Muscle of leg (tissue), 11 donors: ENCODE results near the gene SLC25A42. TPM values are rescaled to one million over a fixed set of nuclear protein-coding genes. Genes with fewer than 3 reads are reported as not detected.
"Not testable (repeated sequence)": the region's sequence is repeated elsewhere in the genome, so short reads cannot be mapped to it uniquely, and the experiment has no call there.

Source experiments
- DNase-seq: peaks from one replicate; pipeline ENCODE4 v3.0.0; 2013
- H3K27ac ChIP-seq: one replicate; pipeline ENCODE4 v1.5.1; 2013; ENCODE audit warnings: mild to moderate bottlenecking, low read length, control low read depth
- H3K27me3 ChIP-seq: one replicate; pipeline ENCODE4 v1.6.1; 2013; ENCODE audit warnings: low read length; ENCODE audit not compliant: control insufficient read depth, insufficient read depth
- H3K36me3 ChIP-seq: one replicate; pipeline ENCODE4 v1.6.1; 2013; ENCODE audit warnings: low read length; ENCODE audit not compliant: control insufficient read depth, insufficient read depth
- H3K4me1 ChIP-seq: one replicate; pipeline ENCODE4 v1.6.1; 2013; ENCODE audit warnings: low read length; ENCODE audit not compliant: control insufficient read depth, insufficient read depth
- H3K4me3 ChIP-seq: one replicate; pipeline ENCODE4 v1.5.1; 2013; ENCODE audit warnings: low read length, control low read depth
- H3K9me3 ChIP-seq: replicated peaks from 2 replicates; pipeline ENCODE4 v1.6.1; 2013; ENCODE audit warnings: low read depth, low read length; ENCODE audit not compliant: control insufficient read depth
- WGBS: methylation state at CpG from one replicate; pipeline ENCODE4 v1.1.5; 2013; ENCODE audit warnings: missing lambda C conversion rate; ENCODE audit not compliant: insufficient coverage; 5-methylcytosine and 5-hydroxymethylcytosine counted together
- polyA plus RNA-seq, 8 donors: library from polyadenylated mRNA; unstranded; fragments of 120-200 nt; gene quantifications; one replicate each; pipeline versions ENCODE4 v1.2.1 to v1.2.3, GENCODE V29; 2013; ENCODE audit warnings: inconsistent platforms in 1 of 8, low replicate concordance in 1 of 8; ENCODE audit not compliant: insufficient read length in 8 of 8, insufficient read depth in 1 of 8
- total RNA-seq: library from RNA; stranded (reverse); fragments of 120-200 nt; gene quantifications from one replicate; pipeline ENCODE4 v1.2.4, GENCODE V29; 2013

The SLC25A42 gene
- total and polyA plus RNA-seq, 9 donors = 5.9 to 12.2 (median 9.7) TPM

DNA sequence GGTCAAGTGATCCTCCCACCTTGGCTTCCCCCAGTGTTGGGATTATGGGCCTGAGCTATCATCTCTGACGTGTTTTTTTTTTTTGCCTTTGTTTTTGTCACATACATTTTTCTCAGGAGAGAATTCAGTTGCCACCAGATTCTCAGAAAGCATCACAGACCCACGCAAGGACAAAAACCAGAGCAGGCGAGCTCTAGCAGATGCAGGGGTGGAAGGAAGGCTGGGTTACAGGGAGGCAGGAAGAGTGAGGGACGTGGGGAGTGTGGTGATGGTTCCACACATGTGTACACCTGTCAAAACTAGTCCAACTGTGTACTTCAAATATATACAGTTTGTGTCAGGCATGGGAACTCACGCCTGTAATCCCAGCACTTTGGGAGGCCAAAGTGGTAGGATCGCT, 70.2 kb downstream of the SLC25A42 start:
- peaks cover 28% of the 10 kb centered on the region for H3K4me1 ChIP-seq
- DNase-seq = no peak
- WGBS = no CpG with 5 or more reads among the region's 6 CpGs
- H3K27me3 ChIP-seq = no peaks in the 10 kb centered on the region
- peaks cover 11% of the 10 kb centered on the region for H3K9me3 ChIP-seq
- peak overlapping the region; percentile 62 for H3K27ac ChIP-seq
- H3K4me3 ChIP-seq = no peak overlapping the region
- H3K36me3 ChIP-seq = peaks cover 4% of the 10 kb centered on the region

DNA sequence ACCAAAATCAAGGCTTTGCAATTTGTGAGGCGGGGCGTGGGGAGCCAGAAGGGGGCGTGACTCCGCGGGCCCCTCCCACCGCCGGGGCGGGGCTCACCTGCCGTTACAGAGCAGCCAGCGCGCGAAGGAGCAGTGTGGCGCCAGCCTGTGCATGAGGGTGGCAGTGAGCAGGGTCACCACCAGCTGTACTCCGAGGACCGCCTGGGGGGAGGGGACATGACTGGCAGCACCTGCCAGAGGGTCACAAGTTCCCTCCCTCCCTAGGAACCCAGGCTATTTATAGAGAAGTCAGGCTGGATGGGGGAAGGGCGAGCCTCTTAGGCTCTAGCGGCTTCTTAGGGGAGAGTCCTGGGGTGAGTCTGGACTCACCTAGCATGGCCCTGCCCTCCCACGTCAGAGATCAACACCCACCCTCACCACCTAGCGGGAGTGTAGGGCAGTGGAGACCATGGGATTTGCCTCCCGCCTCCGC, 70.9 kb downstream of the SLC25A42 start:
- peak; percentile 81 for DNase-seq
- peaks cover 11% of the 10 kb centered on the region for H3K9me3 ChIP-seq
- WGBS = 16% methylated on average over 8 of the region's 21 CpGs
- peaks cover 28% of the 10 kb centered on the region for H3K4me1 ChIP-seq
- peaks cover 4% of the 10 kb centered on the region for H3K36me3 ChIP-seq
- H3K27me3 ChIP-seq = no peaks in the 10 kb centered on the region
- no peak overlapping the region for H3K4me3 ChIP-seq
- peak overlapping the region; percentile 81 for H3K27ac ChIP-seq

DNA sequence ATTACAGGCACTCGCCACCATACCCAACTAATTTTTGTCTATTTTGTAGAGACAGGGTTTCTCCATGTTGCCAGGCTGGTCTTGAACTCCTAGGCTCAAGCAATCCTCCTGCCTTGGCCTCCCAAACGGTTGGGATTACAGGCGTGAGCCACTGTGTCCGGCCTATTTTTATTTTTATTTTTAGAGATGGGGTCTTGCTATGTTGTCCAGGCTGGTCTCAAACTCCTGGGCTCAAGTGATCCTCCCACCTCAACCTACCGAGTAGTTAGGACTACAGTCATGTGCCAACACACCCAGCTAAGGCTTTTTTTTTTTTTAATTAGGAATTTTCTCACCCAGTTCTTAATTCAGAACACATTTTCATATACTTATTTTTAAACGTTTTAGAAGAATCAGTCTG, 71.9 kb downstream of the SLC25A42 start:
- H3K4me3 ChIP-seq, H3K27ac ChIP-seq, DNase-seq, H3K36me3 ChIP-seq, H3K27me3 ChIP-seq: not testable (repeated sequence)
- no CpG with 5 or more reads among the region's 6 CpGs for WGBS
- peaks cover 11% of the 10 kb centered on the region for H3K9me3 ChIP-seq
- peaks cover 28% of the 10 kb centered on the region for H3K4me1 ChIP-seq

DNA sequence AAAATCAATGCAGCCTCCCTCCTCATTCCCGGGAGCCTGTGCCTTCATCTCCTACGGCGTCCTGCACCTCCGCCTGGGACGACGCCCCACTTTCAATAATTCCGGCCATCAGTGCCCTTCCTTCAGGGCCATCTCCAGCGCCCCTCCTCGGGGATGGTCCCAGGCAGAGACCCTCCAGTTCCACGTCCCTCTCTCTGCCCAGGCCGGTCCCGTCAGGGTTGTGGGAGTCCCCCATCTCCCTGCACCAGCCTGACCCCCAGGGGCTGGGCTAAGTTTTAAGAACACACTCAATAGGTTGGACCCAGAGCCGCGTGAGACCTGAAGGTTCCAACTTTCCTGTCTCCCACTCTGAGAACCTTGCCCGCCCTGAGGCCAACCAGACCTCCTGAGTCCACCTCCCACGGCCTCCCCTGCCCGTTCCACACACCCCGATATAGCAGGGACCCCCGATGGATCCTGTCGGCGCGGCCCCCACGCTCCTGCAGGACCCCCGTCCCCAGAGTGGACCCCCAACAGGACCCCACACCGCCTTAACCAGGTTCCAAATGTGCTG, 73.8 kb downstream of the SLC25A42 start:
- DNase-seq = peak; percentile 34
- WGBS = 8% methylated on average over 22 of the region's 25 CpGs
- Histone ChIP-seq H3K9me3 (peaks cover 4% of the 10 kb centered on the region), H3K27me3 (no peaks in the 10 kb centered on the region), H3K36me3 (no peaks in the 10 kb centered on the region), H3K4me1 (peaks cover 28% of the 10 kb centered on the region), H3K4me3 (peak overlapping the region; percentile 97), H3K27ac (peak overlapping the region; percentile 81)

DNA sequence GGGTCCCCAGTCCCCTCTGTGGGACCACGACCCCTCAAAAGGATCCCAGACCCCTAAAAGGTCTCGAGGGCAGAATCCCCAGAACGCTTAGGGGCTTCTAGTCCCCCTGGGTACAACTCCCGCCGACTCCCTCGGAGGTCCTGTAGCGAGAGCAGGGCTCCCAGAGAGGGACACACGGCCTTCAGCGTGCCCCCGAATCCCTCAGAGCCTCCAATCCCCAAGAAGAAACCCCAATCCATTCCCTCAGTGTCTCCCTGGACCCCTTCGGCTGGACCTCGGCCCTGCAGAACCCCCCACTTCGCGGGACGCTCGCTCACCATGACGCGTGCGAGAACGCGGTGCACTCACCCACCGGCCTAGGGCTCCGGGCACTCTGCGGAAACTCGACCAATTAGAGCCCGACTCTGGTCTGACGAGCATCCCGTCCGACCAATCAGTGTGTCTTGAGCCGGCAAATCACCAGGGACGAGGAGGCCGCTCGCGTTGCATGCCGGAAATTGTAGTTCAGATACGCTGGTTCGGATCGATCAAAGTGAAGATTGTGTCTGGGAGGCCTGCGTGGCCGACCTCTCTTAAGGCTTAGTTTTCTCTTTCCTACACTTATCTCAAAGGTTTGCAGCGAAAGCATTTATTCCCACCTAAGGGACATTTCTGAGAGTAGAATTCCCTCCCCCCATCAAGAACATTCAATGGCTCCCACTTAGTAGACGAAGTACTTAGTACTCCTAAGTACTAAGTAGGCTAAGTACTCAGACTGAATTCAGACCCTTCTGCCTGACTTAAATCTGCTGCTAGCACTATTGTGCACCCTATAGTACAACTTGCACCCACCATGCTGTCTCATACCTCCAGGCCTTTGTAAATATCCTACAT, 74.6 kb downstream of the SLC25A42 start, which contains the start of gene TMEM161A:
TMEM161A (minus strand) TSS at position 370 of the 873 bp plus-strand sequence; CDS start at position 320, 50 bp downstream.
- Histone ChIP-seq H3K36me3 (no peaks in the 10 kb centered on the region), H3K27ac (peak within 1 kb of the TSS; percentile 81), H3K4me3 (peak within 1 kb of the TSS; percentile 97), H3K9me3 (no peaks in the 10 kb centered on the region), H3K27me3 (no peaks in the 10 kb centered on the region), H3K4me1 (peaks cover 28% of the 10 kb centered on the region)
- under 1% methylated on average over 32 of the region's 42 CpGs for WGBS
- DNase-seq = peak; percentile 100

DNA sequence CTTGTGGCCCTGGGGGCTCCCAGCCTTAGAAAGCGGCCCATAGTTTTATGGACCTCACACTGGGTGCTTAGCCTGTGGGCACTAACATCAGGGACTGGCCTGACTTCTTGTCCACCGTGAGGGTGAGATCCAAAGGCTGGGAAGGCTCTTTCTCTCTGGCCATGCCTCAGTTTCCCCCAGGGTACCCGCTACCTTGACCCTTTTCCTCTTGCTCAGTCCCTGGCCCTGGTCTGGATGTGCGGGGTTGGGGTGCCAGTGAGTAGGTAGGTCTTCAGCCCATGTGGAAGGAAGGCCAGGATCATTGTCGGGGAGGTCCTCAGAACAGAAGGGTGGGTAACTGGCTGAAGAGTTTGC, 76.1 kb downstream of the SLC25A42 start:
- H3K9me3 ChIP-seq = no peaks in the 10 kb centered on the region
- no peak overlapping the region for H3K4me3 ChIP-seq
- 27% methylated on average over 3 of the region's 5 CpGs for WGBS
- H3K4me1 ChIP-seq = peaks cover 18% of the 10 kb centered on the region
- no peaks in the 10 kb centered on the region for H3K36me3 ChIP-seq
- no peak overlapping the region for H3K27ac ChIP-seq
- no peak for DNase-seq
- H3K27me3 ChIP-seq = no peaks in the 10 kb centered on the region

DNA sequence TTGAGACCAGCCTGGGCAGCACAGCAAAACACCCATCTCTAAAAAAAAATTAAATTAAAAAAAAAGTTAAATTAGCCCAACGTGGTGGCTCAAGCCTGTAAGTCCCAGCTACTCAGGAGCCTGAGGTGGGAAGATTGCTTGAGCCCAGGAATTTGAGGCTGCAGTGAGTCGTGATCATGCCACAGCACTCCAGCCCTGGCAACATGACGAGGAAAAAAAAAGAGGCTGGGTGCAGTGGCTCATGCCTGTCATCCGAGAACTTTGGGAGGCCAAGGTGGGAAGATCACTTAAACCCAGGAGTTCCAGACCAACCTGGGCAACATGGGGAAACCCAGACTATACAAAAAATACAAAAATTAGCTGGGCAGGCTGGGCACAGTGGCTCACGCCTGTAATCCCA, 76.7 kb downstream of the SLC25A42 start:
- no peak for DNase-seq
- no peaks in the 10 kb centered on the region for H3K9me3 ChIP-seq
- 61% methylated on average over 5 of the region's 5 CpGs for WGBS
- H3K4me3 ChIP-seq = no peak overlapping the region
- H3K27ac ChIP-seq = no peak overlapping the region
- peaks cover 15% of the 10 kb centered on the region for H3K4me1 ChIP-seq
- no peaks in the 10 kb centered on the region for H3K36me3 ChIP-seq
- no peaks in the 10 kb centered on the region for H3K27me3 ChIP-seq

DNA sequence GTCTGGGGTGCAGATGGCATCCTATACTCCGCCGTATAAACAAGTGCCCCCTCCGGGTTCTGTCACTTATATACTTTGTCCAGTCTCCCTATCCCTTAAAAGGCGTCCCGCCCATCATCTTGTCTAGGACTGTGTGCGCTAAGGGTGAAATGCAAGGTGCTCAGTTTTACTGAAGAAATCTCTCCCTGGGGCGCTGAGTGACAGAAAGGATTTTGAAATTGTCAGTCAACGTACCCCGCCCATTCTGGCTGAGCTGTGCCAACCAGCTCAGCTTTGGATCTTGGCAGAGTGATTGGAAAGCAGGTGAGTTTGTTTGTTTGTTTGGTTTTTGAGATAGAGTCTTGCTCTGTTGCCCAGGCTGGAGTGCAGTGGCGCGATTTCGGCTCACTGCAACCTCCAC, 78.6 kb downstream of the SLC25A42 start:
- H3K27me3 ChIP-seq = no peaks in the 10 kb centered on the region
- WGBS = 95% methylated on average over 3 of the region's 12 CpGs
- peaks cover 1% of the 10 kb centered on the region for H3K9me3 ChIP-seq
- no peak for DNase-seq
- no peak overlapping the region for H3K4me3 ChIP-seq
- peaks cover 15% of the 10 kb centered on the region for H3K4me1 ChIP-seq
- no peak overlapping the region for H3K27ac ChIP-seq
- peaks cover 10% of the 10 kb centered on the region for H3K36me3 ChIP-seq

DNA sequence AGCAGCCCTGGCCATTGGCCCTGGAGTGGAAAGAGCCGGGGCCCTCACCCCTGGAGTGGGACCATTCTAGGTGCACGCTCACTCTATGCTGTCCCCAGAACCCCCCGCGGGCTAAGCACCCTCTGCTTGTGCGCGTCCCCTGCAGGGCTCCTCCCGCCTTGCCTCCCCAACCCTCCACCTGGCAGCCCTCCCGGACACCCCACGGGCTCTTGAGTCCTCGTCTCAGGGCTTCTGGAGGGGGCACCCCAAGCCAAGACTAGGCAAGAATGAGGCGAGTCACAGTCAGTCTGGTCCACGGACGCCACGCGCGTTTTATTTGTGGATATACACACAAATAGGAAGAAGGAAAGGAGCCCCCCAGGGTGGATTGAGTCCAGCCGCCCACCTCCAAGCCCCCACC, 81.5 kb downstream of the SLC25A42 start:
- Histone ChIP-seq H3K36me3 (peaks cover 24% of the 10 kb centered on the region), H3K27ac (no peak overlapping the region), H3K4me3 (no peak overlapping the region), H3K4me1 (peaks cover 7% of the 10 kb centered on the region), H3K9me3 (peaks cover 2% of the 10 kb centered on the region), H3K27me3 (no peaks in the 10 kb centered on the region)
- WGBS = 72% methylated on average over 17 of the region's 17 CpGs
- no peak for DNase-seq
